ENCODE data around the gene PRCD.

The PRCD gene

DNA sequence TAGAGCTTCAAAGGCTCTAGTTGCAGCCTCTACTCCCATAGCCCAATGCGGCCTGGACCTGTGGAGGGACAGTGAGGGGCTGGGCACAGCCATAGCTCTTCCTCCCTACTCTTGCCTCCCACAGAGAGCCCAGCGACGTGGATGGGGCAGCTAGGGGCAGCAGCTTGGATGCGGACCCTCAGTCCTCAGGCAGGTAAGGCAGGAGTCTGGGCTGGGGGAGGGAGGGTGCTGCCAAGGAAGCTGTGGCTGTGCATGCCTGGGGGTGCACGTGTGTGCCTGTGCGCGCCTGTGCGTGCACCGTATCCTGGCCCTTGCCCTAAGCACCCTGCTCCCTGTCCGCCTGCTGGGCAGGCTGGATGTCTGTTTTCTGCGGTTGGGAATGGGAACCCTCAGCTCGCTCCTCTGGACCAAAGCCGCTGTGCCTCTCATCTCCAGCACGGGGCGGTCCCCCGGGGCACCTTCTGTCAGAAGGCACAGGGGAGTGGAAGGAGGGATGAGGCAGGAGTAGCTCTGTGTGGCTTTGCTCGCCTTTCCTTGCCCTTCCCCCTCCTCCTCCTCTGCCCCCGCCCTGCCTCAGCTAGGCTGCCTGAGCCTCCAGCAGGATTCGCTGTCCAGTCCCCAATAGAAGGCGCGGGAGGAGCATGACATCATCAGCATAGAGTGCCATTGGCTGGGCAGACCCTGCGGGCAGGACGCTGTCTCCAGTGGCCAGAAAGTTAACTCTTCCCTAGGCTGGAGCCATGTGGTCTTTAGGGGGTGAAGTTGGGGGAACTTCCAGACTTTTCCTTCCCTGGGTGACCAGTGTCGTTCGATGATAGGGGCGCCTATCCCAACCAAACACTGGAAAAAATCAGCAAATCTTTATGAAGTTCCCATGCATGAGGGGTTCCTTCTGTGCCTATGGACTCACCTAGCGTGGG, 797 bp downstream of the PRCD start:
- DNase-seq (ENCODE audit: low read depth in 2 of 2): no peak

DNA sequence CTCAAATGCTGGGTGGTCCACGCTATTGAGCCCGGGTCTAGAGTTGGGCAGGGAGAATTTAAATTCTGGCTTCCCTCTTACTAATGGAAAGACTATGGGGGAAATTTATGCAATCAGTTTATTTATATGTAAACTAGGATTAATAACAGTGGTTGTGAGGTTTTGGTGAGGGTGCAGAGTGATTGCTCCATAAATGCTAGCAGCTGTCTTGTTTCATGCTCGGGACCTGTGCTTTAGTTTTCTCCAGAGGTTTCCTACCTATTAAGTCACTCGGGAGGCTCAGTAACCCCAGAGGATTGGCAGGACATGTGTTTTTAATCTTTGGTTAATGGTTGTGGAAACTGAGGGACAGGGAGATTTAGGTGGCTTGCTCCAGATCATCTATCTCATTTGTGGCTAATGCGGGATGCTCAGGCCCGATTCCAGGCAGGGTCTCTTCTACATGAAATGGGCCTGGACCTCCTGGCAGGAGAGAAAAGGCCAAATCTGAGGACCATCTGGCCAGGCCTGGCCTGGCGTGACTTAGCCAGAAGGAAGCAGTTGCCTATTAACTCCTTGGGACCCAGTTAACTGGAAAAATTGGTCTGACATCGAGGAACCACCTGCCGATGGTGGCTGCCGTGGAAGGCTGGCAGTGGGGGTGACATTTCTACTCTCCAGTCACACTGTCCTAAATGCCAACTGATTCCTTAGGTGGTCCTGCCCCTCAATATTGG, 2.1 kb downstream of the PRCD start:
- no peak for DNase-seq (ENCODE audit: low read depth in 2 of 2)

DNA sequence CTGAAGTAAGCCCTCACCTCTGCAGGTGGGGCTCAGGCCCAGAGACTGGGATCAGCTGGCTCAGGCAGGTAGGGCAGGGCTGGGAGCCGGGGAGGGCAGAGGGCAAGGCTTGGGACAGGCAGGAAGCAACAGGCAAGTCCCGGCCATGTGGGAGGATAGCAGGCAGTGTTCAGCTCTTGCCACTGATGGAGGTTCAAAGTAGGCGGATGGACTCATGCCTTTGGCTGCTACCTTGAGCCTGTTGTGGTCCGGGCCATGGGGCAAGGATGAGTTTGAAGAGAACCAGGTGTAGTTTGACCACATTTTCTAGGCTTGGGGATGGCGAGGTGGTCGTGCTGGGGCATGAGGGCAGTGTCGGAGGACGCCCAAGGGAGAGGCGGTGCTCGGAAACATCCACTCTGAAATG, 2.7 kb downstream of the PRCD start:
- no peak for DNase-seq (ENCODE audit: low read depth in 2 of 2)

DNA sequence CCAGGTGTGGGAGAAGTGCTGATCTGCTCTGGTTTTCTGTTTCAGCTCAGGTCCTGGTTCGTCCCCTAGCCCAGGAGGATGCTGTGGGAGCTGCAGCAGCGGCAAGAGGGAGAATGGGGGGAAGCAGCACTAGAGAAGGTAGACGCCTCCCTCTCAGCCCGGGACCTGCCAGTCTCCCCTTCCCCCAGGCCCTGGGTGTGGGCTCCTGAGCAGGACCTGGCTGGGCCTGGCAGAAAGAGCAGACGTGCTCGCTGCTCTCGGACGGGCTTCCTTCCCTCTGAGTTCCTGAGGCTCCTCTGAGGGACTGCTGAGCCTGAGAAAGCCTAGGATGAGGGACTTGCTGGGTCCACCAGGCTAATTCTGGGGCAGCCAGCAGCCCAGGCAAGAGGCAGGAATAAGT, 3.1 kb downstream of the PRCD start:
- no peak for DNase-seq (ENCODE audit: low read depth in 2 of 2)

DNA sequence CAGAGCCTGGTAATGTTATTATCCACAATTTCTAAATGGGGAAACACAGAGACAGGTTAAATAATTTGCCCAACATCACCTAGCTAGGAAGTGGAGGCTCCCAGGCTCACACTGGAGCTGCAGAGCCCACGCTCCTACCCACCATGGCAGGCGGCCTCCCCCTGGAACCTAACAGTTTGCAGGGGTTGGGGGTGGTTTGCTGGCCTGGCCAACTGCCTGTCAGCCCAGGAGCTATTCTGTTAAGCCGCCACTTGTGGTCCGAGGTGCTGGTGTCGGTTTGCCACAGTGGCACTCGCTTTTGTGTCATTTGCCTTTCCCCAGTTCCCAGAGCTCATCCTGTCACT, 3.6 kb downstream of the PRCD start:
- DNase-seq (ENCODE audit: low read depth in 2 of 2): no peak

DNA sequence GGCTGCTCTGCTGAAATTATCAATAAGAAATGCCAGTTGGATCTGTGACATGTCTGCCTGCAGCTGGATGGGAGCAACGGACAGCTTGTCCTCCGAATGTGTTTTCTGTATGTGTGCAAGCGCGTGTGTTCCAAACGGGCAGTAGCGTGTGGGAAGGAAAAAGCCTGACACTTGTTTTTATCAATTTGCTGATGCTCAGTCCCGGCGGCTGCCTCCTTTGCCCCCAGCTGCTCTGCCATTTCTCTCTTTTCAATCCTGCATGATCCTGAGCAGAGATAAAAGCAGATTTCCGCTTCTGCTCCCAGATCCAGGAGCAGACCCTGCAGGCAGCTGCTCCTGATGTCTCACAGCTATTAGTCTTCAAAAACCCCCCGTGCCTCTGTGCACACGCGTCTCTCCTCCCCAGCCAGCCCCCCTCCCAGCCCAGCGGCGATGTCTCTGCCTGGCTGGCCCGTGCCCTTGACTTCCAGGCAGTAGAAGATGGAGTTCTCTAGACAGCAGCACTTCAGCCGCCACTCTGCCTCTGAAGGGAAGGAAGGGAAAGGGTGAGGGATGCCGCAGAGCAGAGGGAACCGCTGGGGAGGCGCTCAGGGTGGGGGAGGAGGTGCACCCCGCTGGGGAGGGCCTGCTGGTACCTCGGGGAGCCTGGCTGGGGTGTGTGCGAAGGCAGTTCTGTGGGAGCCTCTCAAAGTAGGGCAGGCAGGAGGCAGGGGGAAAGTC, 4.1 kb downstream of the PRCD start:
- DNase-seq (ENCODE audit: low read depth in 2 of 2): no peak

DNA sequence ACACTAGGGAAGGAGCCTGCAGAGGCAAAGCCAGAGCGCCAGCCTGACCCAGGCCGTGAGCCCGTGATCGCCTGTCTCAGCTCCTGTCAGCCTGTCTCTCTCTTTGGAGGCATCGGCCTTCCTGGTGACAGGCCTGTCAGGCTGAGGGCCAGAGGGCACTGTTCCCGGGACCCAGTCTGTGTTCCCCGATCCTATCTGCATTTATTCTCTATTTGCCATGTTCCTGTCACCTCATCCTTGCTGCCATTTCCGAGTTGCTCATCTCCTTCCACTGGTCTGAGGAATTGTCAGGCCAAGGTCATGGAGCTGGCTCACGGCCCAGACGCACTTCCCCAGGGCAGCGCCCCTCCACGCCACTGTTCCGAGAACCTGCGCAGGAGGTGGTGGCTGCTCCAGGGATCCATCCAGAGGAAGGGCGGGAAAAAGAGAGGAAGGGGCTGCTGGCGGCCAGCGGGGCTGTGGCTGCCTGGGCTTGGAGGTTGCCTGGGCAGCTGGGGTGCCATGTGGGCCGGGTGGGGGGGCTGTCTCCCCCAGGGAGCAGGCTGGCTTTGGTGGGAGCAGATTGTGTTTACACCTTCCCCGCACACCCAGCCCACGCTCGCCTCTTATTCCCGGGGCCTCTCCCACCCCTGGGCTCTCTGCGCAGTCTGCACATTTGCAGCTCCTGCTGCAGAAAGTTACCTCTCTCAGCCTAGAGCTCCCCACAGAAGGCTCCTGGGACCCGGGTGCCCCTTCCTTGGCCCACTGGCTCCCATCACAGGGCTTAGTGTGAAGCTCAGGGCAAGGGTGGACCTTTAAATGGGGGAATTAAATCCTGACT, 4.9 kb downstream of the PRCD start:
- DNase-seq (ENCODE audit: low read depth in 2 of 2): no peak

DNA sequence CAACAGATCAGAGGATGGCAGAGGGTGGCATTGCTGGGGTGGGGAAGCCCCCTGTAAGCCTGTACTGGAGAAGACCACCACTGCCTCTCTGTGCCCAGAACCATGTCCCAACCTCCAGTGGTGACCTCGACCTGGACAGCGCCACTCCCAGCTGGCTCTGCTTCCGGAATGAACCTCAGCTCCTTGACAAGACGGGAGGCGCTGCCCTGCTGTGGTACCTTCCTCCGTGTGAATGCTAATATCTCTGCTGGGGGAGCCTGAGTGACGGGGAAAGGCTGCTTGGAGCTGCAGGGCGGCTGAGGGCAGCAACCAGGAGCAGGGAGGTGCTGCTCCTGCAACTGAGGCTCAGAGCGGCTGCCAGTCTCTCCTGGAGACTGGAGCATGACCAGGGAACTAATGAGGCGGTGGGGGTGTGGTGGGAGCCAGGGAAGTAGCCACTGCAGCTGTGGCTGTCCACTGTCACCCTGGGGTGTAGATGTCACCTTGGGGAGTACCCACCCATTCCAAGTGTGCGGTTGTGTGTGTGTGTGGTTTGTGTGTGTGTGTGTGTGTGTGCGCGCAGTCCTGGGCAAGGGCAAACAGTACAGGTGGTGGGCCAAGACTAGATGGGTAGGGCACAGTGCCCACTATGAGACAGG, 6.2 kb downstream of the PRCD start:
- no peak for DNase-seq (ENCODE audit: low read depth in 2 of 2)

DNA sequence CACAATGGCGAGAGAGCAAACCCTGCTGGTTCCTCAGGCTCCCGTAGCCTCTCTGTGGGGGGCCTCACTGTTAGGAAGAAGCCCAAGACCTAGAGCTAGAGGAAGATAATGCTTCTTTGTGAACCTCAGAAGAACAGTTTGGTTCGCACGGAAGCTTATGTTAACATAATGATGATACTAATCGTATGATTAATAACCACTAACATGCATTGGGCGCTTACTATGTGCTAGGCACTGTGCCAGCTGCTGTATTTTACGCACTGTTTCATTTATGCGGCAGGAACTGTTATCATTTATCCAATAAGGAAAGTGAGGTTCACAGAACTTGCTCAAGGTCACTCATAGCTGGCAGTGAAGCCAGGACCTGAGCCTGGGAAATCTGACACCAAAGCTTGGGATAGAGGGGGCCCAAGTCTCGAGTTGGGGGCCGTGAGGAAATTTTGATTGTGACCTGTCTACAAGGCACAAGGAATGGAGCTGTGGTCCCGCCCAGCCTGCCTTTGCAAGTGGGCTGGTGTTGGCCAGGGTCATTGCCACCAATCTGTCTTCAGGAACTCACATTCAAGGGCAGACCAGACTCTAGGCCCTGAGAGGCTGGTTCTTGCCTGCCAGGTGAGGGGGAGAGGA, 6.8 kb downstream of the PRCD start:
- no peak for DNase-seq (ENCODE audit: low read depth in 2 of 2)

DNA sequence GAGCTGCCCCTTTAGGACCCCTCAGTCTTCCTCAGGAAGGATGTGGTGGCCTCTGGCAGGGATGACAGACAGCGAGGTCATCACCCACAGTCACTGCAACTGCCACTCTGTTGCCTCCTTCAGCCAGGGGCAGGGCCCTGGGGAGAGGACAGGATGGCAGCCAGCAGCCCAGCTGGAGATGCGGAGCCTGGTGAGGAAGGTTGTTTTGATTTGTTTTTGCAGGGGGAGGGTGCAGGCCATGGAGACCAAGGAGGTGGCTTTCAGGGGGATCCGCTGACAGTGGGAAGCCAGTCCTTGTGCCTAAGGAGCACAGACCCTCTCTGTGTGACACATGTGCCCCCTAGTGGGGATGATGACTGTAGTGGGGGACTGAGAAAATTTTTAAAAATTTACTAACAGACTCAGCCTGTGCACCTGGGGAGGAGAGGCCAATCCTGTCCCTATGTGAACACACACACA, 7.4 kb downstream of the PRCD start:
- no peak for DNase-seq (ENCODE audit: low read depth in 2 of 2)

DNA sequence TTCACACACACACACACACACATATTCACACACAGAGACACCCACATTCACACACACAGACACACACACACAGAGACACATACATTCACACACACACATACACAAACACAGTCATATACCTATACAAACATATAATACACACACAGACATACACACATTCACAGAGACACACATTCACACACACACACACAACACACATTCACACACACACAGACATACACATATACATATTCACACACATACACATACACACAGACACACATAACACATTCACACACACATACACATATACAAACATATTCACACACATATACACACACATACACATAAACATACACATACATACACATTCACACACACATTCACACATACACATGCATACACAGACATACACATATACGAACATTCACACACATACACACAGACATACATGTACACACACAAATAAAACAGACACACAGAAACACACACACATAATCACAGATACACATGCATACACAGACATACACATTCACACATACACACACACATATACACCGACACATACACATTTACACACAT, 7.9 kb downstream of the PRCD start:
- DNase-seq (ENCODE audit: low read depth in 2 of 2): no peak

DNA sequence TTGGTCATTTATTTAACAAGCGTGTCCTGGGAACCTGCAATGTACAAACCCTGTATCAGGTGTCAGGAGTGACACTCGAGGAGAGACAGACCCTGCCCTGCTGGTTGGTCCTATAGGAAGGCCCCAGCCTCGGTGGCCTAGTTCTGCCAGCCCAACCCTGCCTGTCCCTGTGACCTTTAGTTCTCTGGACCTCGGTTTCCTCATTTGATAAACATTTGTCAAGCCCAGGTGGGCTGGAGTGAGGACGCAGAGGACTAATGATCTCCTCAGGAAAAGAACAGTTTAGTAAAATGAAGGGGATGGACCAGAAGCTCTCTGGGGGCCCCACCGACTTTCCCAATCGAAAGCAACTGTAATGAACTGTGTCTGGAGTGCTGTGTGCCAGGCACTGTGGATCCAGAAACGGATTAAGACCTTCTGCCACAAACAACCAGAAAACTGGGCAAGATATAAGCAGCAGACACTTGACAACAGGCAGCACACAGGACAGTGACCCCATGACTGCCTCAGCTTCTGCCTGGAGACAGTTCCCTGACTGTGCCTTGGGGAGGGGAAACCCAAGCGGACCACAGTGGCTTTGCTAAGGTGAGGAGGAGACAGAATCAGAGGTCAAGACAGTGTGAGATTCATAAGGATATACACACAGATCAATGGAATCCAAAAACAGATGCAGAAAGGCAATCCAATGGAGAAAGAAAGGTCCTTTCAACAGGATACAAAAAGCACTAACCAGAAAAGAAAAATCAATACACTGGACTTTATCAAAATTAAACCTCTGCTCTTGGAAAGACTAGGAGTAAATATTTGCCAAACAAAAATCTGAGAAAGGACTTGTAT, 8.8 kb downstream of the PRCD start:
- DNase-seq (ENCODE audit: low read depth in 2 of 2): no peak

DNA sequence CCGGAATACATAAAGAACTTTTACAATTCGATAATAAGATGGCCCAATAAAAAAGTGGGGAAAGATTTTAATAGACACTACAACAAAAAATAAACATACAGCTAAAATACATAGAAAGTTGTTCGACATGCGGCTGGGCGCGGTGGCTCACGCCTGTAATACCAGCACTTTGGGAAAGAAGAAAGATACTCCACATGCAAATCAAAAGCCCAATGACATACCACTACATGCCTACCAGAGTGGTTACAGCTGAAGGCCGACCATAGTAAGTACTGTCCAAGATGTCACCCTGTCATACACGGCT, 9.3 kb downstream of the PRCD start:
- DNase-seq (ENCODE audit: low read depth in 2 of 2): no peak

DNA sequence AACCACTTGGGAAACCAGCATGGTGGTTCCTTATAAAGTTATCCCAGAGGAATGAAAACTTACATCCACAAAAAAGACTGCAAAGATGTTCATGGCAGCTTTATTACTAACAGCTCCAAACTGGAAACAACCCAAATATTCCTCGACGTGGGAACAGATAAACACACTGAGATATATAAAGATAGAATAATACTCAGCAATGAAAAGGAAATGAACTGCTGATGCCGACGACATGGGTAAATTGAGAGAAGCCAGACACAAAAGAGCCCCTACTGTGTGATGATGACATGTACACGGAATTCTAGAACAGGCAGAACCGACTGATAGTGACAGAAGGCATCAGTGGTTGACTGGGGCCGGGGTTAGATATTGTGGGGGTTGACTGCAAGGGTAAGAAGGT, 9.7 kb downstream of the PRCD start:
- DNase-seq (ENCODE audit: low read depth in 2 of 2): no peak

DNA sequence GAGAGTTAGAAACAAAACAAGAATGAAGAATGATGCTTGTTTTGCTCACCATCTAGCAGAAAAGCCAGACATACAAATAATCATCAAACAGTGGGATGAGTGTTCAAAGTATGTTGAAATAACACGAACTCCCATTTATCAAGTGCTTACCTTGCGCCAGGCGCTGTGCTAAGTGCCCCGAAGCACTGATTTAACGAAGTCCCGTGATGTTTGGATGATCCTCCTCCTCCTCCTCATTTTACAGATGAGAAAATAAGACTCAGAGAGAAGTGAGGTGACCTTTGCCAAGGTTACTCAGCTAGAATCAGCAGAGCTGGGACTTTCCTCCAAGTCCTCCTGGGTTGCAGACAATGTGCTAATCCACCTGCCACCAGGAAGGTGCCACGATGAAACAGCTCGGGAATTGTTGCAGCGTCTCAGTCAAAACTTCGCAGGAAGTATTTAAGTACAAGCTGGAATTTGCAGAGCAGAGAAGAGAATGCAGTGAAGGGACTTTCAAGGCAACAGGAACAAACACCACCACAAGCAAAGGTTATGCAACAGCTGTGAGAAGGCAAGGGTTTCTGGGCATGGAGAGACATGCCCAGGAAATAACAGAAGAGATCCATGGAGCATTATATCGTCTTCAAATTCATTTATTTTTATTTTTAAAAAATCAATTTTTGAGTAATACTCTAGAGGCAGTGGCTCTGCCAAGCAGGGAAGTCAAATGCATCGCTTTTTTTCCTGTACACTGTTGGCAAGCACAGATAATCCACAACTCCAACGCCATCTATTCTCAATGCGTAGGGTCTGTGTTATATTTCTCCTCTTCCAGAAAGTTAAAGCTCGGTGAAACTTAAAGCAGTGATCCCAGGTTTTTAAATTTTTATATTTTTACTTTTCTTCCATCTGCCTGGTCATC, 11.1 kb downstream of the PRCD start:
- no peak for DNase-seq (ENCODE audit: low read depth in 2 of 2)

DNA sequence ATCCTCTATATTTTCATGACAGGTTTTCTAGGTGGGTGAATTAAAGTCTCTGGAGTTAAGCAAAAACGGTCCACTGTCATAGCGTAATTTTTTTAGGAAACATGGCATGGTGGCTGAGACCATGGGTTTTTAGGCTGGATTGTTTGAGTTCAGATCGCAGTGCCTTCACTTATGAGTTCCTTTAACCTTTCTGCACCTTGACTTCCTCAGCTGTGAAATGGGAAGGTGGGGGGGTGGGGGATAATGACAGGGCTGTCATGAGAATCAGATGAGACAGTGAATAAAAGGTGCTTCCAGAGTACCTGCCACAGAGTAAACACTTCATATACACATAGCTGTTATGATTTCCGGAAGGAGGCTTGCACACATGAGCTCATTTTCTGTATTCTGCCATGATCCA, 11.8 kb downstream of the PRCD start:
- no peak for DNase-seq (ENCODE audit: low read depth in 2 of 2)

DNA sequence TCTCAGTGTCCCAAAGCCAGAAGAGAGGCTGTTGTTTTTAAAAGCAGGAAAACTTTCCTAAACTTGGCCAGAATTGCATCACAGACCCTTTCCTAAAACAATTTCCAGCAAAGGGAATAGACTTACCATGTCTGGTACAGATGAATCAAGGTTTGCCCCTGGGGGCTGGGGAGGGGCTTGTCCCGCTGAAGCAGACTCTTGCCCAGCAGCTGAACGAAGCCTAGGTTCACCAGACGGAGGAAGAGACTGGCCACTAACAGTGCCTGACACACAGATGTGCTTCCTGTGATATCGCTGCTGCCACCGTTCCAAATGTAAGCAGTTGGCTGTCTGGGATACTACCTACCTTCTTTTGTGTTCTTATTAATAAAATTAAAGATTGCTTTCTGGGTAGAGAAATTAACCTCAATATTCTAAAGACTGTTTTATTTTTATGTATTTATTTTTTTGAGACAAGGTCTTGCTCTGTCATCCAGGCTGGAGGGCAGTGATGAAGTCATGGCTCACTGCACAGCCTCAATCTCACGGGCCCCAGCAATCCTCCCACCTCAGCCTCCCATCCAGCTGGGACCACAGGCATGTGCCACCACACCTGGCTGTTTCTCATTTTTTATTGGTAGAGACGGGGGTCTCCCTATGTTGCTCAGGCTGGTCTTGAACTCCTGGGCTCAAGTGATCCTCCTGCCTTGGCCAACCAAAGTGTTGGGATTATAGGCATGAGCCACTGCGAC, 13.5 kb downstream of the PRCD start:
- no peak for DNase-seq (ENCODE audit: low read depth in 2 of 2)

DNA sequence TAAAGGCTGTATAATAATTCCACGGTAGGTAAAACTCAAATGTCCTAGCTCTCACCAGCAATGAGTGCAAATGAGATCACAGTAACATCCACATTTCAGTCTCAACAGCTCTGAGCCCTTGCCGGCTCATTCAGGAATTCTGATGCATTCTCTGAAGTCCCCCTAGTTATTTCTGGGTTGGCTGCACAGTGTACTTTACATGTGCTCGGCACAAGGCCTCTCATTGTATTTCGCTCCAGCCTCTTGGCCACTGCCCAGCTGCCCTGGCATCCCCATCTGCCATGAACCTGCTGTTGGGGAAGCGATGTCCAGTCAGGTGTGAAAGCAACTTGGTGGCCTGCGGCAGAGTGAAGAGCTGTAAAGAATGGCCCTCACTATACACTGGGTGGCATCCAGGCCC, 14.3 kb downstream of the PRCD start:
- DNase-seq (ENCODE audit: low read depth in 2 of 2): no peak
